ENCODE data around the gene WNK3. TPM values are rescaled to one million over a fixed set of nuclear protein-coding genes. Genes with fewer than 3 reads are reported as not detected.
"Not testable (repeated sequence)": the region's sequence is repeated elsewhere in the genome, so short reads cannot be mapped to it uniquely, and the experiment has no call there.

Gene WNK3
- total RNA-seq, 1 donor from 2014 or later = 3.1 TPM

- Histone ChIP-seq H3K4me3 (ENCODE audit: low read depth, low read length) (peak overlapping the region; percentile 47), H3K36me3 (ENCODE audit: control insufficient read depth, insufficient read depth, low read length) (no peaks in the 10 kb centered on the region), H3K27me3 (ENCODE audit: control insufficient read depth, insufficient read depth, low read length) (no peaks in the 10 kb centered on the region)
- peak; percentile 19 for DNase-seq (ENCODE audit: low read depth)
- TF ChIP-seq CTCF (IDR thresholded peaks at IDR 0.05; ENCODE audit: insufficient read depth, low read length, poor library complexity, severe bottlenecking) = no peak
Measured at GRCh38 chrX:54358424-54359211, 772 bp upstream of the WNK3 start.

GRCh38 chrX:54352677-54353076, 5.2 kb downstream of the WNK3 start:
- no peaks in the 10 kb centered on the region for H3K27me3 ChIP-seq (ENCODE audit: control insufficient read depth, insufficient read depth, low read length)
- H3K4me3 ChIP-seq (ENCODE audit: low read depth, low read length) = no peak overlapping the region
- no peak for TF ChIP-seq CTCF (IDR thresholded peaks at IDR 0.05; ENCODE audit: insufficient read depth, low read length, poor library complexity, severe bottlenecking)
- no peaks in the 10 kb centered on the region for H3K36me3 ChIP-seq (ENCODE audit: control insufficient read depth, insufficient read depth, low read length)
- DNase-seq (ENCODE audit: low read depth) = no peak

- not testable (repeated sequence) for H3K4me3 ChIP-seq (ENCODE audit: low read depth, low read length); H3K27me3 ChIP-seq (ENCODE audit: control insufficient read depth, insufficient read depth, low read length); H3K36me3 ChIP-seq (ENCODE audit: control insufficient read depth, insufficient read depth, low read length); DNase-seq (ENCODE audit: low read depth)
Measured at GRCh38 chrX:54337383-54337782, 20.5 kb downstream of the WNK3 start.

- H3K27me3 ChIP-seq (ENCODE audit: control insufficient read depth, insufficient read depth, low read length) = no peaks in the 10 kb centered on the region
- no peak overlapping the region for H3K4me3 ChIP-seq (ENCODE audit: low read depth, low read length)
- no peak for DNase-seq (ENCODE audit: low read depth)
- H3K36me3 ChIP-seq (ENCODE audit: control insufficient read depth, insufficient read depth, low read length) = no peaks in the 10 kb centered on the region
- TF ChIP-seq CTCF (IDR thresholded peaks at IDR 0.05; ENCODE audit: insufficient read depth, low read length, poor library complexity, severe bottlenecking) = no peak
Measured at GRCh38 chrX:54325077-54325476, 32.8 kb downstream of the WNK3 start.

GRCh38 chrX:54320067-54320466, 37.8 kb downstream of the WNK3 start:
- no peak for TF ChIP-seq CTCF (IDR thresholded peaks at IDR 0.05; ENCODE audit: insufficient read depth, low read length, poor library complexity, severe bottlenecking)
- DNase-seq (ENCODE audit: low read depth) = no peak
- Histone ChIP-seq H3K4me3 (ENCODE audit: low read depth, low read length) (no peak overlapping the region), H3K36me3 (ENCODE audit: control insufficient read depth, insufficient read depth, low read length) (no peaks in the 10 kb centered on the region), H3K27me3 (ENCODE audit: control insufficient read depth, insufficient read depth, low read length) (no peaks in the 10 kb centered on the region)

GRCh38 chrX:54306379-54306778, 51.5 kb downstream of the WNK3 start:
- H3K36me3 ChIP-seq (ENCODE audit: control insufficient read depth, insufficient read depth, low read length) = no peaks in the 10 kb centered on the region
- TF ChIP-seq CTCF (IDR thresholded peaks at IDR 0.05; ENCODE audit: insufficient read depth, low read length, poor library complexity, severe bottlenecking) = no peak
- no peaks in the 10 kb centered on the region for H3K27me3 ChIP-seq (ENCODE audit: control insufficient read depth, insufficient read depth, low read length)
- H3K4me3 ChIP-seq (ENCODE audit: low read depth, low read length) = no peak overlapping the region
- no peak for DNase-seq (ENCODE audit: low read depth)

All from kidney epithelial cell (primary cell).